Jurkat, Clone E6-1 (cell line): Measurements from ENCODE around the gene CCNDBP1.
"Not testable (repeated sequence)": the region's sequence is repeated elsewhere in the genome, so short reads cannot be mapped to it uniquely, and the experiment has no call there.

ENCODE experiments used
- DNase-seq: peaks from one replicate; pipeline ENCODE4 v3.0.0-alpha.2; 2011; ENCODE audit warnings: low read depth, low spot score
- H3K4me3 ChIP-seq: 2 replicates; pipeline ENCODE4 v1.5.1; 2011; ENCODE audit warnings: mild to moderate bottlenecking, low read length, control low read depth, moderate library complexity

Gene CCNDBP1

GRCh38 chr15:43212951-43213350 is 27.7 kb downstream of the CCNDBP1 start:
- H3K4me3 ChIP-seq: no peak overlapping the region
- DNase-seq: no peak

- no peak overlapping the region for H3K4me3 ChIP-seq
- no peak for DNase-seq
Measured at GRCh38 chr15:43213466-43213865, 28.3 kb downstream of the CCNDBP1 start.

GRCh38 chr15:43214169-43214568 is 29.0 kb downstream of the CCNDBP1 start:
- DNase-seq: no peak
- no peak overlapping the region for H3K4me3 ChIP-seq

DNA sequence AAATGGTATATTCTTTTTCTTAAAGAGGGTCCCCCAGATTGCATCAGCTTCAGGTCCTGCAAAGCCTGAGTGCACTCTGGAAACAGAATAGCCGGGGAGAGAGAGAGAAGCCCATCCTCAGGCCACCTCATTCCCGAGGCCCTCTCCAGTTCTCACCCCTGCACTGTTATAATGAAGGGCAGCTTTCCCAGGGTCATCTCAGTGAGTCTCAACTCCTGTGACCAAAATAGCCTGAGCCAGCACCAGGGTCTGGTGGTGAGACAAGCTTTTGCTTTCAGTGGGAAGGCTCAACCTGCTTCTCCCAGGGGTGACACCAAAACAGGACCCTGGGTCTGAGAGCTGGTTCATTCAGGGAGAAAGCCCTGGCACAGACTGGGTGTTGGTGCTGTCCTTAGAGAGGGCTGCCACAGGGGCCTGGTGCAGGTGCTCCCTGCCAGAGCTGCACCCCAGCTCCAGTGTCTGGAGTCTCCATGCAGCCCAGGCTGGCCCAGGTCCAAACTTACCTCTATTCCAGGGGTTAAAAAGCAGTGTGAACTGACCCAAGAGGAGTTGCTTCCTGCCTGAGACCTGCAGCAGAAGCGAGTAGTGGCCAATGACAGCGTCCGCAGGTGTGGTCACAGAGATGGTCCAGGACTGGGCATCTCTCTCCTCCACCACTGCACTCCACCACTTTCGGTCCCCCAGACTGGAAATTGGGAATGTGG is 29.5 kb downstream of the CCNDBP1 start:
- H3K4me3 ChIP-seq: no peak overlapping the region
- no peak for DNase-seq

DNA sequence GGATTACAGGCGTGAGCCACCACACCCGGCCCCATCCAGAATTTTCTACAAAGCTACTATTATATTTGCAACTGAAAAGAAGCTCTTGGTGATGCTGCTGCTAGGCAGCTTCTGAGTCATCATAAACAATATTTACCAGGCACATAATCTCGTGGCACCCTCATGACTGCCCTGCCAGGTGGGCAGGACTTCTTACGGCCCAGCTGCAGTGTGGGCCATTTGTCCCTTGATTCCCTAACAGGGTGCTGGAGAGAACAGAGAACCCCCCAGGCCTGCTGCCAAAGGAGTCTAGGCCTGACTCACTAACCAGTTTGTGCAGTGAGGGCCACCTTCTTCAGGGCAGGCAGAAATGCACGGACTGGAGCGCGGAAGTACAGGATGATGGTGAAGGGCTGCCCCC is 30.8 kb downstream of the CCNDBP1 start:
- no peak for DNase-seq
- no peak overlapping the region for H3K4me3 ChIP-seq

GRCh38 chr15:43218908-43219706 is 33.9 kb downstream of the CCNDBP1 start:
- no peak overlapping the region for H3K4me3 ChIP-seq
- DNase-seq: peak; percentile 45

- H3K4me3 ChIP-seq: no peak overlapping the region
- no peak for DNase-seq
Measured at GRCh38 chr15:43219929-43220928, 35.0 kb downstream of the CCNDBP1 start.

DNA sequence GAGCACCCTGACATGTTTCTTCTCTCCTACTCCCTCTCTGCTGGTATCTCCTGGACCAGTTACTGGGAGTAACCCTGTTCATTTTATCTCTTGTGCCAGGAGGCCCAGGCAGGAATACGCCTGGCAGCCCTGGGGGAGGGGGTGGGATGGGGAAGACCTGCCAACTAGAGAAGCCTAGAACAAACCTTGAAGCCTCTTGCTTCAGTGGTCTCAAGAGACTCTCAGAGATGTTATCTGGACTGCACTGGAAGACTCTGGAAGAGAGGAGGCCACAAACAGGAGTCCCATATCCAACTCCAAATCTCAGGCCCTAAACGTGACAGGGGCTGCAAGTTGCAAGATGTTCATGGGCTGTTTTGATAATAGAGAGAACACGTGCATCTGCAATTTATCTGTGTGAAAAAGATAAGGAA is 35.8 kb downstream of the CCNDBP1 start, which contains the start of gene EPB42:
Gene EPB42 (minus strand): TSS at position 28 of the 413 bp plus-strand sequence. CDS start 193 bp downstream, outside the sequence.
- H3K4me3 ChIP-seq: no peak within 1 kb of the TSS
- DNase-seq: no peak

DNA sequence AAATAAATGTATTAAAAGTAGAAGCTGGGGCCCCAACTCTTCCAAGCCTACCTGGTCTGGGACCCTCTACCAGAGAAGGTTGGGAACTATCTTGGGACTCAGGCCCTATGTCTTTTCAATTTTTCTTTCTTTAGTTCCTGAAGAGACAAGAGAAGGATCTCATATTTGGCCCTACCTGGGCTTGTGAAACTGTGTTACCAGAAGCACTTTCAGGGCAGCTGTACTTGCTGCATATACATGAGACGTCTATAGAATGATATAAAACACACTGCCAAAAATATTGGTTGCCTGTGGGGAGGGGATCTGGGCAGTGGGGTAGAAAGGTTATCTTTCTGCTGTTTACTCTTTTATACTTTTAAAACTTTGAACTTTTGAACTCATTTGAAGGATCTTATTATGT is 36.2 kb downstream of the CCNDBP1 start:
- no peak overlapping the region for H3K4me3 ChIP-seq
- no peak for DNase-seq

- DNase-seq: peak; percentile 61
- no peak overlapping the region for H3K4me3 ChIP-seq
Measured at GRCh38 chr15:43225201-43225949, 40.2 kb downstream of the CCNDBP1 start.

DNA sequence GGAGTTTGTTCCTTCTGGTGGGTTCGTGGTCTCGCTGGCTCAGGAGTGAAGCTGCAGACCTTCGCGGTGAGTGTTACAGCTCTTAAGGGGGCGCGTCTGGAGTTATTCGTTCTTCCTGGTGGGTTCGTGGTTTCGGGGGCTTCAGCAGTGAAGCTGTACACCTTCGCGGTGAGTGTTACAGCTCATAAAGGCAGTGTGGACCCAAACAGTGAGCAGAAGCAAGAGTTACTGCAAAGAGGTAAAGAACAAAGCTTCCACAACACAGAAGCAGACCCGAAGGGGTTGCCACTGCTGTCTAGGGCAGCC is 40.7 kb downstream of the CCNDBP1 start:
- H3K4me3 ChIP-seq, DNase-seq: not testable (repeated sequence)

DNA sequence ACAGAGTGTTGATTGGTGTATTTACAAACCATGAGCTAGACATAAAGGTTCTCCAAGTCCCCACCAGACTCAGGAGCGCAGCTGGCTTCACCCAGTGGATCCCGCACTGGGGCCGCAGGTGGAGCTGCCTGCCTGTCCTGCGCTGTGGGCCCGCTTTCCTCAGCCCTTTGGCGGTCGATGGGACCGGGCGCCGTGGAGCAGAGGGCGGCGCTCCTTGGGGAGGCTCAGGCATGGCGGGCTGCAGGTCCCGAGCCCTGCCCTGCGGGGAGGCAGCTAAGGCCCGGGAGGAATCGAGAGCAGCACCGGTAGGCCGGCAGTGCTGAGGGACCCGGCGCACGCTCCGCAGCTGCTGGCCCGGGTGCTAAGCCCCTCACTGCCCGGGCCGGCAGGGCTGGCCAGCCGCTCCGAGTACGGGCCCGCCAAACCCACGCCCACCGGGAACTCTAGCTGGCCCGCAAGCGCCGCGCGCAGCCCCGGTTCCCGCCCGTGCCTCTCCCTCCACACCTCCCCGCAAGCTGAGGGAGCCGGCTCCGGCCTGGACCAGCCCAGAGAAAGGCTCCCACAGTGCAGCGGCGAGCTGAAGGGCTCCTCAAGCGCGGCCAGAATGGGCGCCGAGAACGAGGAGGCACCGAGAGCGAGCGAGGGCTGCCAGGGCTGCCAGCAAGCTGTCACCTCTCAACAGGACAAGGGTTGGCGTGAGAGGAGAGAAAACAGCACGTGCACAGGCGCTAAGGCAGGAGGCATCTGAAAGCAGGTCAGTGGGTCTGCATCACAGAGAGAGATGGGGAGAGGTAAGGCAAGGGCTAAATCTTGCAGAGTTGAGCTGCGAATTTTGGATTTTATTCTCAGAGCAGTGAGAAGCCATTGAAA is 41.5 kb downstream of the CCNDBP1 start:
- no peak overlapping the region for H3K4me3 ChIP-seq
- DNase-seq: no peak

- no peak for DNase-seq
- H3K4me3 ChIP-seq: no peak overlapping the region
Measured at GRCh38 chr15:43229977-43230376, 44.8 kb downstream of the CCNDBP1 start.

DNA sequence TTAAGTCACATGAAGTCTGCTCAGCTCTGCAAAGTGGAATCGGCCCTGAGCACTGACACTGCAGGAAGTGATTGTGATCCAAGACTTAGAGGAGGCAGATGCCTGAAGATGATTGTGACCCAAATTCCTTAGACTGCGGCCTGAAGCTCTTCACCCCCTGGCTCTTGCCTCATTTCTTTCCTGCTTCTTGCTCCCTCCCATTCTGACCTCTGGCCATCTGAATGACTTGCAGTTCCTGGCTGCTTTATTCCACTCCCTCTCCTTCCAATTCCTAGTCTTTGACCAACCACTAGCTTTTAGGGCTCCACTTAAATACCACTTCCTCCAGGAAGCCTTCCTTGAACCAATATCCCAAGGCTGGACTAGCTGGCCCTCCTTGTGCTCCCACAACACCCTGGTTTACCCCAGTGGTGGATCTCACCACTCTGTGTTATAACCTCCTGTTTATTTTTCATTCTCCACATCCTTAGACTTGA is 45.5 kb downstream of the CCNDBP1 start:
- no peak for DNase-seq

GRCh38 chr15:43232289-43232874 is 47.2 kb downstream of the CCNDBP1 start:
- H3K4me3 ChIP-seq: no peak overlapping the region
- DNase-seq: no peak

More for the DNA sequence above, 45.5 kb downstream of the CCNDBP1 start:
- no peak overlapping the region for H3K4me3 ChIP-seq

DNA sequence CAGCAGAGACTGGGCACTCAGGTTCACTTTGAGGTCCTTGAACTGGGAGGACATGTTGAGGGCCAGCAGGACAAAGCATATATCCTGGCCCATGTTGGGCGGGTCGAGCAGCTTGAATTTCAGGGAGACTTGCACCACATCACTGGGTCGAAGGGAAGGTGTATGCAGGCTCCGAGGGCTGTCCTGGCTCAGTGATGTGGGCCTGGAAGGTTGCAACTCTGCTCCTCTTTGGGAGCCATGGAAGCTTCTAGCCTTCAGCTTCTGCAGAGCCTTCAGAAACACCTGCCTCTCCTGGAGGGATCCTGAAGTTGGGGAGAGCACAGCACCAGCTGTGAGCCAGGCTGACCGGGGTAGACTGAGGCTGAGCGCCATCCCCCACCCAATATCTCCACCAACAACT is 50.3 kb downstream of the CCNDBP1 start:
- DNase-seq: no peak
- H3K4me3 ChIP-seq: no peak overlapping the region

DNA sequence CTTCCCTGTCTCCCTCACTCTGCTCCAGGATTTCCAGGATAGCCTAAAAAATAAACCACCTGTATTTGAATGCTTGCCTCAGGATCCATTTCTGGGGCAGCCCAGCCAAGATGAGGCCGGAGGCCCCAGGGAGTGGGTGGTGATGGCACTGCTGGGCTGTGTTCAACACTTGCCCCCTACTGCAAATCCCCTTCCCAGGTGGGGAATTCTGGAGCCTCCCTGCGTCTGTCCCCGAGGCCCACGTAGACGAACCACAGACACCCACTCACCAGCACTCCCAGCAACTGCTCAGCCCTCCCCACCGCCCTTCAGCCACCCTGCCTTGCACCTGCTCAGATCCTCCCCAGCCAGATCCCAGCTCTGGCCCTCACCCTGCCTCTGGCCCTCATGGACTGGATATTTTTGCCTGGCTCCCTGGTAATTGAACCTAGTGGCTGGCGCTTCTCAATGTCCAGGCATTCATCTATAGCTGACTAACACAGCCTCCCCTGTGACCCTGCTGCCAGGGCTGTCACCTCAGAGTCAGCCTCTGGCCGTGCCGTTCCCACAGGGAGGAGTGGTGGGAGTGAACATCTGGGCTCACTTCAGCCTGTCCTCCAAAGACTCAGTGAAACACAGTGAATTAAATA is 52.8 kb downstream of the CCNDBP1 start:
- H3K4me3 ChIP-seq: no peak overlapping the region

More for the DNA sequence above, 52.8 kb downstream of the CCNDBP1 start:
- no peak for DNase-seq
